Smooth muscle cell (in vitro differentiated cells): Measurements from ENCODE around the gene PARL. TPM values are rescaled to one million over a fixed set of nuclear protein-coding genes. Genes with fewer than 3 reads are reported as not detected.
A peak's percentile ranks its signal among the peaks of the same experiment; 100 is the strongest.

Experiments
- DNase-seq: peaks from one replicate; lab custom pipeline; 2025; ENCODE audit not compliant: unreplicated experiment; lab: John Stamatoyannopoulos, UW
- H2AFZ ChIP-seq: fragments of 200-600 bp; sonication (generic); 2 replicates; pipeline ENCODE4 v1.6.0; 2016; ENCODE audit warnings: antibody characterized with exemption, low read depth, mild to moderate bottlenecking
- H3F3A ChIP-seq: fragments of 200-600 bp; sonication (generic); 2 replicates; pipeline ENCODE4 v1.6.0; 2017; ENCODE audit warnings: antibody characterized with exemption, low read depth
- H3K27ac ChIP-seq: fragments of 200-600 bp; sonication (generic); 2 replicates; pipeline ENCODE4 v1.5.1; 2016; ENCODE audit warnings: low read depth, mild to moderate bottlenecking
- H3K27me3 ChIP-seq: fragments of 200-600 bp; sonication (generic); 2 replicates; pipeline ENCODE4 v1.6.1; 2016; ENCODE audit warnings: low read depth, mild to moderate bottlenecking
- H3K36me3 ChIP-seq: fragments of 200-600 bp; sonication (generic); 2 replicates; pipeline ENCODE4 v1.5.1; 2016; ENCODE audit warnings: low read depth
- H3K4me1 ChIP-seq: fragments of 200-600 bp; sonication (generic); 2 replicates; pipeline ENCODE4 v1.5.1; 2016; ENCODE audit warnings: low read depth
- H3K4me2 ChIP-seq: fragments of 200-600 bp; sonication (generic); 2 replicates; pipeline ENCODE4 v1.6.0; 2016; ENCODE audit warnings: mild to moderate bottlenecking
- H3K4me3 ChIP-seq: fragments of 200-600 bp; sonication (generic); 2 replicates; pipeline ENCODE4 v1.5.1; 2016; ENCODE audit warnings: mild to moderate bottlenecking
- H3K79me2 ChIP-seq: fragments of 200-600 bp; sonication (generic); 2 replicates; pipeline ENCODE4 v1.6.0; 2016; ENCODE audit warnings: low read depth, mild to moderate bottlenecking
- H3K9ac ChIP-seq: fragments of 200-600 bp; sonication (generic); 2 replicates; pipeline ENCODE4 v1.6.0; 2016; ENCODE audit warnings: low read depth
- H3K9me3 ChIP-seq: fragments of 200-600 bp; sonication (generic); replicated peaks from 2 replicates; pipeline ENCODE4 v1.5.1; 2016; ENCODE audit warnings: low read depth
- H4K20me1 ChIP-seq: fragments of 200-600 bp; sonication (generic); 2 replicates; pipeline ENCODE4 v1.6.0; 2016; ENCODE audit warnings: low read depth
- WGBS: methylation state at CpG from one replicate; pipeline ENCODE4 v1.1.7; 2016; ENCODE audit warnings: low lambda C conversion rate; 5-methylcytosine and 5-hydroxymethylcytosine counted together
- polyA plus RNA-seq: library from polyadenylated mRNA; unstranded; fragments of >200 nt; fragmentation: Nextera tagmentation; extraction: Ambion mirVana; gene quantifications from 2 replicates; pipeline ENCODE4 v1.2.1, GENCODE V29; 2016
- total RNA-seq: library from RNA; depleted of rRNA; stranded (reverse); fragments of >200 nt; gene quantifications from 2 replicates; pipeline ENCODE4 v1.2.3, GENCODE V29; 2014
- TF ChIP-seq, protein P1 (sequence below): fragments of 200-600 bp; sonication (generic); IDR thresholded peaks from 2 replicates; pipeline ENCODE4 v1.5.1; 2017; ENCODE audit warnings: borderline replicate concordance, mild to moderate bottlenecking, antibody characterized with exemption; ENCODE audit not compliant: insufficient read depth, poor library complexity, severe bottlenecking

Gene PARL
- total and polyA plus RNA-seq, 2 experiments from 2014 or later: 53.7 to 79.3 TPM

DNA sequence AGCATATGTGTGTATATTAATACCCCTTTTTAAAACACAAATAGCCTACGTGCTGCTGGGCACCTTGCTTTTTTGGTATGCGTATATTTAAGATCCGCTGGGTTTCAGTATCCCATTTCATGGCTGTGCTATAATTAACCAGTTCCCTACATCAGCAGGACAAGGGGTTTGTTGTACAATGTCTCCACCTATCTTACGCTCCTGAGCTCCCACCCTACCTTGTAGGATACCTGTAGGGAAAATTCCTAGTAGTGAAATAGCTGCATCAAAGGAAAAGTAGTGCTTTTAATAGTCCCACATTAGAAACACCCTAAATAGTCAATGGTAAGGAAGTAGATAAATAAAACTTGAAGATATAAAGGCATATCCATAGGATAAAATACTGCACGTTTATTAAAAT is 60.7 kb downstream of the PARL start:
- H2AFZ ChIP-seq: no peak overlapping the region
- no peaks in the 10 kb centered on the region for H3K9me3 ChIP-seq
- no peaks in the 10 kb centered on the region for H3K27me3 ChIP-seq
- H3K79me2 ChIP-seq: no peaks in the 10 kb centered on the region
- TF ChIP-seq, protein P1, sequence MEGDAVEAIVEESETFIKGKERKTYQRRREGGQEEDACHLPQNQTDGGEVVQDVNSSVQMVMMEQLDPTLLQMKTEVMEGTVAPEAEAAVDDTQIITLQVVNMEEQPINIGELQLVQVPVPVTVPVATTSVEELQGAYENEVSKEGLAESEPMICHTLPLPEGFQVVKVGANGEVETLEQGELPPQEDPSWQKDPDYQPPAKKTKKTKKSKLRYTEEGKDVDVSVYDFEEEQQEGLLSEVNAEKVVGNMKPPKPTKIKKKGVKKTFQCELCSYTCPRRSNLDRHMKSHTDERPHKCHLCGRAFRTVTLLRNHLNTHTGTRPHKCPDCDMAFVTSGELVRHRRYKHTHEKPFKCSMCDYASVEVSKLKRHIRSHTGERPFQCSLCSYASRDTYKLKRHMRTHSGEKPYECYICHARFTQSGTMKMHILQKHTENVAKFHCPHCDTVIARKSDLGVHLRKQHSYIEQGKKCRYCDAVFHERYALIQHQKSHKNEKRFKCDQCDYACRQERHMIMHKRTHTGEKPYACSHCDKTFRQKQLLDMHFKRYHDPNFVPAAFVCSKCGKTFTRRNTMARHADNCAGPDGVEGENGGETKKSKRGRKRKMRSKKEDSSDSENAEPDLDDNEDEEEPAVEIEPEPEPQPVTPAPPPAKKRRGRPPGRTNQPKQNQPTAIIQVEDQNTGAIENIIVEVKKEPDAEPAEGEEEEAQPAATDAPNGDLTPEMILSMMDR: no peak
- H3K27ac ChIP-seq: no peak overlapping the region
- peaks cover 9% of the 10 kb centered on the region for H4K20me1 ChIP-seq
- WGBS: 72% methylated on average over 5 of the region's 5 CpGs
- peaks cover 7% of the 10 kb centered on the region for H3K4me1 ChIP-seq
- no peak overlapping the region for H3K9ac ChIP-seq
- H3K36me3 ChIP-seq: no peaks in the 10 kb centered on the region
- no peaks in the 10 kb centered on the region for H3F3A ChIP-seq
- H3K4me3 ChIP-seq: no peak overlapping the region
- peak overlapping the region; percentile 98 for H3K4me2 ChIP-seq
- DNase-seq: no peak

DNA sequence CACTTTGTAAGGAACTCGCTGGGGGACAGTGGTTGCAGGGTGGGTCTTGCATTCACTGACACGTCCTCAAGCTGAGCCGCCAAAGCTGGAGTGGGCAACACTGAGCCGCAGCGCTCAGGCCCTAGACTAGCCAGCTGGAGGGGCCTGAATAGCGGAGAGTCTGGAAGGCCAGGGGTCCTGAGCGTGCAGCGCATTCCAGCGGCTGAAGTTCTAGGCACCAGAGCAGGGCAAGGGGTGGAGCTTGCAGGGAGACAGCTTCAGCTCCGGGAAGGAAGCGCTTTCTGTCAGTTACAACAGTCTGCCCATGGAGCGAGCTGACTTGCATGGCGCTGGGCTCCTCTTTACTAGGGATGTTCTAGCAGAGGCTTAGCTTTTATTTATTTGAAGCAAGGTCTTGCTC is 62.0 kb downstream of the PARL start:
- Histone ChIP-seq H3F3A (no peaks in the 10 kb centered on the region), H3K36me3 (no peaks in the 10 kb centered on the region), H3K27ac (no peak overlapping the region), H4K20me1 (peaks cover 9% of the 10 kb centered on the region), H3K9me3 (no peaks in the 10 kb centered on the region), H3K4me1 (peaks cover 7% of the 10 kb centered on the region), H3K4me3 (no peak overlapping the region), H3K4me2 (no peak overlapping the region), H2AFZ (no peak overlapping the region), H3K79me2 (no peaks in the 10 kb centered on the region), H3K9ac (no peak overlapping the region), H3K27me3 (no peaks in the 10 kb centered on the region)
- WGBS: 77% methylated on average over 13 of the region's 13 CpGs
- TF ChIP-seq, protein P1: no peak
- DNase-seq: no peak

DNA sequence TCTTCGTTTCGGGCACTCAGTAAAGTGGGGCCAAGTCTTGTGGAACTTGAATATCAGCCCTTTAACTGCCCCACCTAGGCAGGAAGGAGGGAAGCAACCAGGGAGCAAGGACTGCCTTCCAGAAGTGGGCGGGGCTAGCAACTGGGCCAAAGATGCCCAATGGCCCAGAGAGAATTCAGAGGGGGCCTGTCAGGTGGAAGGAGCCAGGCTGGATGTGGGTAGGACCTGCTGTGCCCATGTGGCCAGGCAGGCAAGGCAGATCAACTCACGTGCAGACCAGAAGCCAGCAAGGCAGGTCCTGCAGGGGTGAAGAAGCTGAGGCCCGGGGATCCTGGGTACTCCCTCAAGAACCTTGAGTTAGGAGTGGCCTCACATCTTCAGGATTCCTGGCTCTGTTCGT is 64.8 kb downstream of the PARL start:
- no peak overlapping the region for H3K27ac ChIP-seq
- no peaks in the 10 kb centered on the region for H3K36me3 ChIP-seq
- no peak for DNase-seq
- no peaks in the 10 kb centered on the region for H3K9me3 ChIP-seq
- TF ChIP-seq, protein P1: no peak
- no peaks in the 10 kb centered on the region for H3K79me2 ChIP-seq
- H2AFZ ChIP-seq: no peak overlapping the region
- 76% methylated on average over 6 of the region's 6 CpGs for WGBS
- no peak overlapping the region for H3K4me3 ChIP-seq
- no peaks in the 10 kb centered on the region for H3F3A ChIP-seq
- no peaks in the 10 kb centered on the region for H3K27me3 ChIP-seq
- H3K4me2 ChIP-seq: no peak overlapping the region
- H3K9ac ChIP-seq: no peak overlapping the region
- peaks cover 7% of the 10 kb centered on the region for H3K4me1 ChIP-seq
- no peaks in the 10 kb centered on the region for H4K20me1 ChIP-seq
